ENCODE results near the gene WRNIP1.
"Not testable (repeated sequence)": the region's sequence is repeated elsewhere in the genome, so short reads cannot be mapped to it uniquely, and the experiment has no call there.

WRNIP1 gene

DNA sequence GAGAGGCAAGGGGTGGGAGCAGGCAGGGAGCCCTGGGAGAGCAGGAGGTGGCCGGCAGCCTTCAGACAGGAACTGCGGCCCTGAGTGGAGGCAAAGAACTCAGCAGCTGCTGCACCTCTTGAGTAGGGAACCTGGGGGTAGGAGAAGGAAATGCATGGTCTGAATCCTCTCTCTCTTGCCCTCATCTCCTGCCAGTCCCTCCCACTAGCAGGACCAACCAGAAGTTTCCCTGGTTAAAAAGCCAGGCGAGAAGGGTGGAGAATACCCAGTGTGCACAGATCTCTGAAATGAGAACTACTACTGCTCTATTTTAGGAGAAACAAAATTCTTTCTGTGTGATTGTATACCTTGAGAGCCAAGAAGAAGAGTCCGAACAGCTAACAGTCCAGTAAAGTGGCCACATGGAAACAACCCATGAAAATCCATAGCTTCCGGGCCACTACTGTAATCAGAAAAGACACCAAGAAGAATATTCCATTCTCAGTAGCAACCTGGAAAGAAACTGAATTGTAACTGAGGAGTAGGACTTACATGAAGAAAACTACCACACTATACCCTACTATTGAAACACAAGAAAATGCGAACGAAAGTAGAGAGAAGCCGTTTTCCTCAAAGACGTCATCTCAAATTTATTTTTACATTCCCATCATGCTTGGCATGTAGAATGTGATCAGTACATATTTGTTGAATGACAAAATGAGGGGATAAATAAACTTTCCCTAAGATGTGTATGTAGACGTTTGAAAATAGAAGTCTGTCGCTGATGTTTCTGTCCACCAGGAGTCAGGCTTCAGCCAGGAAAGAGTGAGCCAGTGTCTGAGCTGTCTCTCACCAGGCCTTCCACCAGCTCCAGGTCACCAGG is 25.6 kb downstream of the WRNIP1 start:
- peak; percentile 38 for DNase-seq

DNA sequence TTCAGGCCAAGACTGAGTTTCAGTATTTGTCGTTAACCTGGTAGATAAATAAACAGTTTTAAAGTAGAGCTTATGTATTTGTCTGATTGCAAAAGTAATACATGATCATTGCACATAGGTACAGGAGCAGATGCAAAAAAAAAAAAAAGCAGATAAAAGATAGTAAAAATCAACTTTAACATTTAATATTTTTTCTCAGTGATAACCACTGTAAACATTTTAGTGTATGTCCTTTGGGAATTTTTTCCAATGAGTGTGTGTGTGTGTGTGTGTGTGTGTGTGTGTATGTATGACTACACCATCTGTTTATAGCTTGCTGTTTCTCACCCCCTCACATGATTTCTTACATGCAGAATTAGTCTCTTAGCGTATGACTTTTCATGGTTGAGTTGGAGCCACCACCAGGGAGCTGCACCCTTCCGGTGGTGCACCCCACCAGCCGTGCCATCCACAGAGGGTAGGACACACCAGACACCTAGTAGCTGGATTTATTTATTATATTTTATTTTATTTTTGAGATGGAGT is 26.3 kb downstream of the WRNIP1 start:
- no peak for DNase-seq

GRCh38 chr6:2792330-2793110 is 27.3 kb downstream of the WRNIP1 start:
- no peak for DNase-seq

DNA sequence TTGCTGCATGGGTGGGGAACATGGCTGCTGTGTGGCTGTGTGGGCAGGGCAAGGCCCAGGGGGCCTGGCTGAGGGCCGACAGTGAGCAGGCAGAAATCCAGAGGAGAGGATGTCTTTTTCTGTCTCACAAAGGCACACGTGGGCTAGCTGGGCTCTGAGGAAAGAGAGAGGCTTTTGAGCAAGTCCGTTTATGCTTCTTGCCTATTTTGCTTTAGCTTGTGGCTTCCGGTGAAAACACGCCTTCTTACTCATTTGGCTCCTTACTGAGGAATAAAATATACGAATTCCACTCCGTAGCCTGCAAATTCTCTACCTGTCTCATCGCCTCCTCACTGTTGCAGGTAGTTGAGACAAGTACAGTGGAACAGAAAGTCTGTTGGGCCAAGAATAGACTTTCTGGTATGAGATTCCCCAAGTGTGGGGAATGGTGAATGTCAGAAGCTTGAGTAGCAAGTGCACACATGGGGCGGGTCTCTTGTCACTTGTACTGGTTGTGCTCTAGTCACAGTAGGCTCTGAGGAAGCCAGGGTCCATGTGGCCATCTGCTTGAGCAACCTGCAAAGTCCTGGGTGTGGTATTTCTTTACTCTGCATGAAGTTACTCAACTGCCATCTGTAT is 28.4 kb downstream of the WRNIP1 start:
- no peak for DNase-seq

- no peak for DNase-seq
Measured at GRCh38 chr6:2794171-2794730, 29.1 kb downstream of the WRNIP1 start.

- DNase-seq, result no peak
Measured at GRCh38 chr6:2795162-2795561, 30.0 kb downstream of the WRNIP1 start.

DNA sequence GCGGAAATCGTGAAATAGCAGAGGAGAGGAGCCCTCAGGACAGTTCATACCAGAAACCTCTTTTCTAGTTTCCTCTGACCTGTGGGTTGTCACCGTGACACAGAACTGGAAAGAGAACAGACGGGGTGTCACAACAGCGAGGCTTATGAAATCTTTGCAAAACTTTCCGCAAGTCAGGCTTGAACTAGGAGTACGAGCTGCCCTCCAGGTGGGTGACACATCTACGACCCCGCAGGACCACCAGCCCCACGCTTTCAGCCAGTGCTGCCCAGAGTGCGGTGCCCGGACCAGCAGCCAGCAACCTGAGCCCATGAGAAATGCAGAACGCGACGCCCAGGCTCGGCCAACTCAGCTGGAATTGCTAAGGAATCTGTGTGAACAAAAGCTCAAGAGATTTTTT is 30.8 kb downstream of the WRNIP1 start:
- DNase-seq, result no peak

DNA sequence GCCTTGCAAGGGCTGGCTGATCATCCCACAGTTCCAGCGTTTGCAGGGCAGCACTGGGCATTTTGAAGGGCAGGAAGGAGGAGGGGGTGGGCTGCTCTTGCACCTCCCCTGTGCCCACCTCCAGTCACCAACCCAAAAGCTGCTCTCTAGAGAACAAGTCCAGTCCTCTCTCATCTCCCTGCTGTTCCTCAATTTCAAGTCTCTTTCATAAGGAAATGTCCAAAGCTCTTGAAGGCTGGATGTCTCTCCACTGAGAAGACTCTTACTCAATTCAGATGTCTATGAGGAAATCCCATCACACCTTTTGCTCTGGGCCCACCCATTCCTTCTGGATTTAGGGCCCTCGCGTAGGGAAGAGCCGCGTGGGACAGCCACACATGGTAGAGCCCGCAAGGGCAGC is 31.7 kb downstream of the WRNIP1 start:
- no peak for DNase-seq

GRCh38 chr6:2797564-2798031 is 32.4 kb downstream of the WRNIP1 start:
- DNase-seq, result no peak

GRCh38 chr6:2798586-2799134 is 33.5 kb downstream of the WRNIP1 start:
- DNase-seq, result no peak

DNA sequence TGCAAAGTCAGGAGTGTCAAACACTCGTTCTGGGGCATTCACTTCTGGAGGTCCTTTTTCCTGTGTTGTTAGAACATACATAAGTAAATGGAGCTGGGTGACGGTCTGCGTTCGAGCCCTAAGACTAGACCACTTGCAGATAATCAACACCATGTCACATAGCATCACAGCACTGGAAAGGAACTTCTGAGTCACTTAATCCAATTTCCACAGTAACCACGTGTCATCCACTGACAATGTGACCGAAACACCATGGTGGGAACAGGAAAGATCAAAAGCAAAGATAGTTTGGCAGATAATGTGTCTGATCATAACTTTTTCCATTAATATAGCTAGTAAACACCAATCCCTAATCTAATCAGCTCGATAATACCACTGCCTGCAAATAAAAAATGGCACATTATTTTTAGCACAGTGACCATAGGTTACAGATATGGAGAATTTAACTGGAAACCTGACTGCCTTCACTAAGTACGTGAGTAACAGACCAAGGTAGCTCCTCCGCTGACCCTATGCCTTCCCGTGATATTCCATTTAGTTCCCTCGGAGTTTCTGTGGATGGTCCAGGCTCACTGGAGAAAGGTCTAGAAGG is 34.8 kb downstream of the WRNIP1 start:
- no peak for DNase-seq

- DNase-seq, result no peak
Measured at GRCh38 chr6:2800552-2801316, 35.5 kb downstream of the WRNIP1 start.

DNA sequence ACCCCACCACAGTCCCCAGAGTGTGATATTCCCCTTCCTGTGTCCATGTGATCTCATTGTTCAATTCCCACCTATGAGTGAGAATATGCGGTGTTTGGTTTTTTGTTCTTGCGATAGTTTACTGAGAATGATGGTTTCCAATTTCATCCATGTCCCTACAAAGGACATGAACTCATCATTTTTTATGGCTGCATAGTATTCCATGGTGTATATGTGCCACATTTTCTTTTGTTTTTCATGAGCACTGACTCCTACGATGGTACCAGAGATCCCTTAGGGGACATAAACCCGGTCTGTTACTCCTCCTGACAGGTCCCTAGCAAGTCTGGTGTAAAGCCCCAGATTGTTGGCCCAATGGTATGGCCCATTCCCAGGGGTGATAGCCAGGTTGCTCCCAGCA is 36.5 kb downstream of the WRNIP1 start:
- not testable (repeated sequence) for DNase-seq

DNA sequence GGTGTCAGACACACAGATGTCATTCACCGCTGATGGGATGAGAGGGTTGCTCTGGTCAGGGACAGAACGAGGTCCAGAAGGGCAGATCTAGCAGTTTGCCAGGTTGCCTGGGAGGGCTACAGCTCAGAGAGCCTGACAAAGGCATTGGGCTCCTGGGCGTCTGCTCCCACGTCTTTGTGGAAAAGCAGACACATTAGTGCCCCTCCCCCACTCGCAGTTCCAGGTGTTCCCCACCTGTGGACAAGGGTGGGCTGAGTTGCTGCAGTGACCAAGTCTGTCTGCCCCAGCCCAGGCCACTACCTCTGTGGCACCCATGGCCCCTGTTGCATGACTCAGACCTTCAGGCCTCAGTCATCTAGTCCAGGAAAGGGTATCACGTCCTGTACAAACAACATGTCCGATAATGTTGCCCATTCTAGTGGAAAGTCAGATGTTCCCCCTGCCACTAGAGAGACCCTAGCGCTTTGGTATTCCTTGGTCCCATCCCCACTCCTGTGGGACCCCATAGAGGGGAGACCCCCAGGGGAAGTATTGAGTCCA is 37.4 kb downstream of the WRNIP1 start:
- no peak for DNase-seq

GRCh38 chr6:2803731-2804429 is 38.7 kb downstream of the WRNIP1 start:
- no peak for DNase-seq

DNA sequence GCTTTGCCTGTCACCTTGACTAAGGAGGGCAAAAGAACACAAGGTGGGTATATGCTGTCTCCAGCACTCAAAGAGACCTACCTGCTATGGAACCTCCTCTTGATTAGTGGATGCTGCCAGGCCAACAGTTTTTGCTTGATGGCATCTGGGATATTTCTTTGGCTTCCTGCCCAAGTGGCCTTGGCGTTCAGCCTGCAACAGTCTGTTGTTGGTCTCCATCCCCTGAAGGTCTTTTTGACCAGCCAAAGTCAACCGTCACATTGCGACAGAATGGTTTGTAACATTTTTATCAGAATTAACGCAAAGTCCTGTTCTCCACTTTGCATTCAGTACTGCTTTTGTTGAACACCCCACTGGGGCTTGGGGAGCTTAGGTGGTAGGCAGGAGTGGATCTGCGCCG is 39.3 kb downstream of the WRNIP1 start:
- DNase-seq, result no peak

DNA sequence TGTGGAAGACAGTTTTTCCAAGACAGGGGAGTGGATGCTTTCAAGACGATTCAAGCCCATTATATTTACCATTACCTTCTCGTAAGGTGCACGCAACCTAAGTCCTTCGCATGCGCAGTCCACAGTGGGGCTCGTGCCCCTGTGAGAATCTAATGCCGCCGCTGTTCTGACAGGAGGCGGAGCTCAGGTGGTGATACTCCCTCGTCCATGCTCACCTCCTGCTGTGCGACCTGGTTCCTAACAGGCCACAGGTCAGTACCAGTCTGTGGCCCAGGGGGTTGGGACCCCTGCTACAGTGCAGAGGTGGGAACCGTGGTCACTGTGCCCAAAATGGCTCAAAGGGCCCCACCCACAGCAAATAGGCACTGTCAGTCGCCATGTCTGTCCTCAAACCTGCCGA is 39.8 kb downstream of the WRNIP1 start:
- no peak for DNase-seq

- no peak for DNase-seq
Measured at GRCh38 chr6:2806644-2807043, 41.5 kb downstream of the WRNIP1 start.

GRCh38 chr6:2807342-2808090 is 42.3 kb downstream of the WRNIP1 start:
- DNase-seq, result no peak

GRCh38 chr6:2809015-2809414 is 43.8 kb downstream of the WRNIP1 start:
- DNase-seq, result no peak
